SK-N-SH treated with all-trans-retinoic acid at 6 μM for 48 hours (cell line): ENCODE measurements around the gene ZFYVE1.

Source experiments
- ARNTL ChIP-seq: fragments of 450-650 bp; formaldehyde crosslinking; IDR thresholded peaks from 2 replicates; pipeline ENCODE4 v1.5.0; 2020; ENCODE audit warnings: low read depth, mild to moderate bottlenecking, moderate library complexity, borderline replicate concordance
- BACH2 ChIP-seq: fragments of 250-450 bp; sonication (Bioruptor Pico); IDR thresholded peaks from 2 replicates; pipeline ENCODE4 v1.9.0; 2021; ENCODE audit warnings: mild to moderate bottlenecking, borderline replicate concordance
- CSRNP3 ChIP-seq: fragments of 250-450 bp; sonication (Bioruptor Pico); IDR thresholded peaks from 2 replicates; pipeline ENCODE4 v1.5.1; 2021; ENCODE audit warnings: mild to moderate bottlenecking, moderate library complexity
- GLIS3 ChIP-seq: fragments of 250-450 bp; sonication (Bioruptor Pico); IDR thresholded peaks from 2 replicates; pipeline ENCODE4 v1.5.0; 2020; ENCODE audit warnings: mild to moderate bottlenecking, moderate library complexity
- OSR1 ChIP-seq: fragments of 250-450 bp; sonication (Bioruptor Pico); IDR thresholded peaks from 2 replicates; pipeline ENCODE4 v1.8.0; 2022; ENCODE audit warnings: moderate library complexity, mild to moderate bottlenecking, inconsistent platforms
- PPARA ChIP-seq: fragments of 250-450 bp; sonication (Bioruptor Pico); IDR thresholded peaks from 2 replicates; pipeline ENCODE4 v1.5.0; 2020; ENCODE audit warnings: mild to moderate bottlenecking, borderline replicate concordance
- RARB ChIP-seq: fragments of 250-450 bp; sonication (Bioruptor Pico); IDR thresholded peaks from 2 replicates; pipeline ENCODE4 v1.8.0; 2021; ENCODE audit warnings: mild to moderate bottlenecking, moderate library complexity
- ZFP3 ChIP-seq: fragments of 250-450 bp; sonication (Bioruptor Pico); IDR thresholded peaks from 2 replicates; pipeline ENCODE4 v1.5.0; 2020; ENCODE audit warnings: mild to moderate bottlenecking, moderate library complexity
- TF ChIP-seq, protein P1 (sequence below): fragments of 250-450 bp; sonication (Bioruptor Pico); IDR thresholded peaks from 2 replicates; pipeline ENCODE4 v1.5.0; 2020; ENCODE audit warnings: mild to moderate bottlenecking, moderate library complexity
- TF ChIP-seq, protein P2 (sequence below): fragments of 250-450 bp; sonication (Bioruptor Pico); IDR thresholded peaks from 2 replicates; pipeline ENCODE4 v1.8.0; 2020; ENCODE audit warnings: mild to moderate bottlenecking, moderate library complexity, borderline replicate concordance

DNA sequence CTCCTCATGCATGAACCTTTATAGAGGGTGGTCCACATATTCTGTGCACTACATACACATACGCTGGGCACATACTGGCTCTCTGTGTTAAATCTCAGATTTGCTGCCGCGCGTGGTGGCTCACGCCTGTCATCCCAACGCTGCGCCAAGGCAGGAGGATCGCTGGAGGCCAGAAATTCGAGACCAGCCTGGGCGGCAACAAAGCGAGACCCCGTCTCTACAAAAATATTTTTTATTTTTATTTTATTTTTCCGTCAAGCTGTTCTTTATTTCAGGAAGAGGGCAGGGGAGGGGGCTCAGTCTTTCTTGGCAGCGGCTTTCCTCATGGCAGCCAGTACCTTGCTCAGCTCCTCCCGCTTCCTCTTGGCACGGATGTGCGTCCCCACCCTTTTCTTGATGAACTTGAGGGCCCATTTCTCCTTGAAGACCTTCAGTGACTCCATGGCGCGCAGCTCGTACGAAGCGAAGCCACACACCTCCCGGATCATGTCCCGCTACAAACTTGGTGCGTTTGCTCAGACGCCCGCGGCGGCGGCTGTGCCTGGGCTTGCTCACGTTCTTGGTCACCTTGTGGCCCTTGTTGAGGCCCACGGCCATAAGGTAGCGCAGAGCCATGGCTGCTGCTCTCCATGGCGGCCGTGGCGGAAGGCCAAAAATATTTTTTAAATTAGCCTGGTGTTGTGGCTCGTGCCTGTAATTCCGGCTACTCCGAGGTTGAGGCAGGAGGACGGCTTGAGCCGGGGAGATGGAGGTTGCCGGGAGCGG is 97.4 kb downstream of the ZFYVE1 start:
- TF ChIP-seq PPARA (CRISPR knock-in tag) (no peak), OSR1 (CRISPR knock-in tag) (no peak), BACH2 (CRISPR knock-in tag) (no peak), GLIS3 (no peak), ZFP3 (CRISPR knock-in tag) (no peak), ARNTL (CRISPR knock-in tag) (no peak), CSRNP3 (CRISPR knock-in tag) (no peak), RARB (CRISPR knock-in tag) (no peak)
- TF ChIP-seq, protein P1, sequence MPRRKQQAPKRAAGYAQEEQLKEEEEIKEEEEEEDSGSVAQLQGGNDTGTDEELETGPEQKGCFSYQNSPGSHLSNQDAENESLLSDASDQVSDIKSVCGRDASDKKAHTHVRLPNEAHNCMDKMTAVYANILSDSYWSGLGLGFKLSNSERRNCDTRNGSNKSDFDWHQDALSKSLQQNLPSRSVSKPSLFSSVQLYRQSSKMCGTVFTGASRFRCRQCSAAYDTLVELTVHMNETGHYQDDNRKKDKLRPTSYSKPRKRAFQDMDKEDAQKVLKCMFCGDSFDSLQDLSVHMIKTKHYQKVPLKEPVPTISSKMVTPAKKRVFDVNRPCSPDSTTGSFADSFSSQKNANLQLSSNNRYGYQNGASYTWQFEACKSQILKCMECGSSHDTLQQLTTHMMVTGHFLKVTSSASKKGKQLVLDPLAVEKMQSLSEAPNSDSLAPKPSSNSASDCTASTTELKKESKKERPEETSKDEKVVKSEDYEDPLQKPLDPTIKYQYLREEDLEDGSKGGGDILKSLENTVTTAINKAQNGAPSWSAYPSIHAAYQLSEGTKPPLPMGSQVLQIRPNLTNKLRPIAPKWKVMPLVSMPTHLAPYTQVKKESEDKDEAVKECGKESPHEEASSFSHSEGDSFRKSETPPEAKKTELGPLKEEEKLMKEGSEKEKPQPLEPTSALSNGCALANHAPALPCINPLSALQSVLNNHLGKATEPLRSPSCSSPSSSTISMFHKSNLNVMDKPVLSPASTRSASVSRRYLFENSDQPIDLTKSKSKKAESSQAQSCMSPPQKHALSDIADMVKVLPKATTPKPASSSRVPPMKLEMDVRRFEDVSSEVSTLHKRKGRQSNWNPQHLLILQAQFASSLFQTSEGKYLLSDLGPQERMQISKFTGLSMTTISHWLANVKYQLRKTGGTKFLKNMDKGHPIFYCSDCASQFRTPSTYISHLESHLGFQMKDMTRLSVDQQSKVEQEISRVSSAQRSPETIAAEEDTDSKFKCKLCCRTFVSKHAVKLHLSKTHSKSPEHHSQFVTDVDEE (CRISPR knock-in tag), result no peak
- TF ChIP-seq, protein P2, sequence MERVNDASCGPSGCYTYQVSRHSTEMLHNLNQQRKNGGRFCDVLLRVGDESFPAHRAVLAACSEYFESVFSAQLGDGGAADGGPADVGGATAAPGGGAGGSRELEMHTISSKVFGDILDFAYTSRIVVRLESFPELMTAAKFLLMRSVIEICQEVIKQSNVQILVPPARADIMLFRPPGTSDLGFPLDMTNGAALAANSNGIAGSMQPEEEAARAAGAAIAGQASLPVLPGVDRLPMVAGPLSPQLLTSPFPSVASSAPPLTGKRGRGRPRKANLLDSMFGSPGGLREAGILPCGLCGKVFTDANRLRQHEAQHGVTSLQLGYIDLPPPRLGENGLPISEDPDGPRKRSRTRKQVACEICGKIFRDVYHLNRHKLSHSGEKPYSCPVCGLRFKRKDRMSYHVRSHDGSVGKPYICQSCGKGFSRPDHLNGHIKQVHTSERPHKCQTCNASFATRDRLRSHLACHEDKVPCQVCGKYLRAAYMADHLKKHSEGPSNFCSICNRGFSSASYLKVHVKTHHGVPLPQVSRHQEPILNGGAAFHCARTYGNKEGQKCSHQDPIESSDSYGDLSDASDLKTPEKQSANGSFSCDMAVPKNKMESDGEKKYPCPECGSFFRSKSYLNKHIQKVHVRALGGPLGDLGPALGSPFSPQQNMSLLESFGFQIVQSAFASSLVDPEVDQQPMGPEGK (CRISPR knock-in tag), result no peak
